ENCODE data around the gene STK38. TPM values are rescaled to one million over a fixed set of nuclear protein-coding genes. Genes with fewer than 3 reads are reported as not detected.

Gene STK38
- total and polyA plus RNA-seq, 2 of the 13 experiments (the other 11 are each of a cell fraction or from before 2014, with no cell fraction given): 10.3 to 20.7 TPM

DNA sequence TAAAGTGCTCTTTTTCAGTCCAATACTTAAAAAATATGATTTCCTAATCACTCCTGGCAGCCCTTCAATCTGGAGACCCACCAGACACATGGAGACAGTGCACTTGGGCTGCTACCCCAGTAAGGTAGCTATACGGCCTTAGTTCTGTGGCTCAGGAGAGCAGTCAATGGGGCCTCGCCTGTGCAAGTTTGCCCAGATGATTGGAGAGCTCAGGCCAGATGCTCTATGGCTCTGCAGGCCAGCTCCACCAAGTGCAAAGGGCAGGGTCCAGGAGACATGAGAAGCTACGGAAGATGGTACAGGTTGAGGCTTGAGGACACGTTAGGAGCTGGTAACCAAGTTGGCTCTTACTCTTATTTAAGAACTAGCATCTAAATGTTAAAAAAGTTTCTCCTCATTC is 30.7 kb downstream of the STK38 start:
- H3K27me3 ChIP-seq (ENCODE audit: control insufficient read depth in 1 of 2, insufficient read depth in 2 of 2, low read length in 2 of 2): no peaks in the 10 kb centered on the region
- peaks cover 8 to 20% of the 10 kb centered on the region in 2 experiments for H3K36me3 ChIP-seq (replicated peaks in 1 of 2; ENCODE audit: control insufficient read depth in 1 of 2, insufficient read depth in 2 of 2, low read length in 2 of 2)
- H2AFZ ChIP-seq (ENCODE audit: low read length): no peak overlapping the region
- no TSS peak for BruUV-seq (replicated peaks)
- H3K9ac ChIP-seq (ENCODE audit: insufficient read depth, low read depth, low read length): no peak overlapping the region
- H3K9me3 ChIP-seq (ENCODE audit: low read length): no peaks in the 10 kb centered on the region
- intact Hi-C loops (cut with micrococcal nuclease; ENCODE audit: unreplicated experiment) (no loop called here), in situ Hi-C loops (cut with HindIII; ENCODE audit: extremely low pct_ligation_motif_present, low pct_unique_long_range_greater_than_20kb) (no loop called here)
- FAIRE-seq: no peak
- WGBS (ENCODE audit: low lambda C conversion rate): 58% methylated on average over 3 of the region's 4 CpGs
- no peak overlapping the region for H3K4me2 ChIP-seq (ENCODE audit: low read depth, low read length)
- ChIA-PET POLR2A (interaction anchor here (0.7 to 1.1 kb wide), 3 partner anchors 51 to 75 kb away, joined by 3 read pairs; no protein-coding TSS in a partner anchor), CTCF (ENCODE audit: low intra/inter-chr PET ratio, low total read pairs) (no interaction called here)
- no peak for DNase-seq (ENCODE audit: low spot score)
- H3K27ac ChIP-seq (ENCODE audit: extremely low read length, insufficient read depth, low read length): peak overlapping the region; percentile 34
- H3K79me2 ChIP-seq (ENCODE audit: insufficient read depth, low read length): no peaks in the 10 kb centered on the region
- H4K20me1 ChIP-seq (ENCODE audit: insufficient read depth, low read length): no peaks in the 10 kb centered on the region
- no peak overlapping the region for H3K4me3 ChIP-seq (replicated peaks in 1 of 3; ENCODE audit: insufficient read depth in 1 of 3, low read depth in 2 of 3, low read length in 3 of 3)
- peak; percentile 86 for ATAC-seq
- peak; percentile 40; the same call in 1 of the 2 replicates for TF ChIP-seq ZNF598 (CRISPR knock-in tag; IDR thresholded peaks at IDR 0.05; ENCODE audit: borderline replicate concordance)
- no peak for TF ChIP-seq HMG20A (CRISPR knock-in tag; IDR thresholded peaks at IDR 0.05; ENCODE audit: borderline replicate concordance)
- TF ChIP-seq, protein P1, sequence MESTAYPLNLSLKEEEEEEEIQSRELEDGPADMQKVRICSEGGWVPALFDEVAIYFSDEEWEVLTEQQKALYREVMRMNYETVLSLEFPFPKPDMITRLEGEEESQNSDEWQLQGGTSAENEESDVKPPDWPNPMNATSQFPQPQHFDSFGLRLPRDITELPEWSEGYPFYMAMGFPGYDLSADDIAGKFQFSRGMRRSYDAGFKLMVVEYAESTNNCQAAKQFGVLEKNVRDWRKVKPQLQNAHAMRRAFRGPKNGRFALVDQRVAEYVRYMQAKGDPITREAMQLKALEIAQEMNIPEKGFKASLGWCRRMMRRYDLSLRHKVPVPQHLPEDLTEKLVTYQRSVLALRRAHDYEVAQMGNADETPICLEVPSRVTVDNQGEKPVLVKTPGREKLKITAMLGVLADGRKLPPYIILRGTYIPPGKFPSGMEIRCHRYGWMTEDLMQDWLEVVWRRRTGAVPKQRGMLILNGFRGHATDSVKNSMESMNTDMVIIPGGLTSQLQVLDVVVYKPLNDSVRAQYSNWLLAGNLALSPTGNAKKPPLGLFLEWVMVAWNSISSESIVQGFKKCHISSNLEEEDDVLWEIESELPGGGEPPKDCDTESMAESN (CRISPR knock-in tag; conservative IDR thresholded peaks at IDR 0.05): no peak
- TF ChIP-seq ZNF670 (CRISPR knock-in tag; IDR thresholded peaks at IDR 0.05; ENCODE audit: borderline replicate concordance): no peak
- TF ChIP-seq HOXD1 (CRISPR knock-in tag; IDR thresholded peaks at IDR 0.05): no peak
- no peak for TF ChIP-seq ZNF839 (CRISPR knock-in tag; IDR thresholded peaks at IDR 0.05; ENCODE audit: borderline replicate concordance)
- peak; percentile 48 for TF ChIP-seq HNF4A (CRISPR knock-in tag; IDR thresholded peaks at IDR 0.05)
- TF ChIP-seq SALL1 (CRISPR knock-in tag; IDR thresholded peaks at IDR 0.05): peak; percentile 34; the same call in 1 of the 2 replicates
- no peak for TF ChIP-seq NFYB (CRISPR knock-in tag; IDR thresholded peaks at IDR 0.05)
- peak; percentile 42; the same call in 1 of the 2 replicates for TF ChIP-seq ZNF687 (CRISPR knock-in tag; IDR thresholded peaks at IDR 0.05)
- TF ChIP-seq POGZ (CRISPR knock-in tag; IDR thresholded peaks at IDR 0.05): 0 out of 2 replicates have a peak, but pooled peaks have one; percentile 17
- TF ChIP-seq ZNF644 (CRISPR knock-in tag; IDR thresholded peaks at IDR 0.05; ENCODE audit: low read depth): 0 out of 2 replicates have a peak, but pooled peaks have one; percentile 18
- peak; percentile 49; the same call in 1 of the 2 replicates for TF ChIP-seq HNF4G (IDR thresholded peaks at IDR 0.05; ENCODE audit: borderline replicate concordance, low read depth, low read length)
- TF ChIP-seq HNF4G (CRISPR knock-in tag; IDR thresholded peaks at IDR 0.05; ENCODE audit: borderline replicate concordance, low read depth): no peak
- TF ChIP-seq SIX4 (CRISPR knock-in tag; IDR thresholded peaks at IDR 0.05): no peak
- H3K4me1 ChIP-seq (ENCODE audit: insufficient read depth, low read length): peaks cover 31% of the 10 kb centered on the region
